ENCODE data around the gene DHX57.

DHX57 gene

GRCh38 chr2:38889045-38889444 is 13.3 kb upstream of the DHX57 start:
- H3K4me3 ChIP-seq (ENCODE audit: low read depth, low read length): no peak overlapping the region
- no peak for TF ChIP-seq CTCF (IDR thresholded peaks at IDR 0.05; ENCODE audit: borderline replicate concordance, insufficient read depth, low read depth, low read length)

- no peak overlapping the region for H3K4me3 ChIP-seq (ENCODE audit: low read depth, low read length)
- no peak for TF ChIP-seq CTCF (IDR thresholded peaks at IDR 0.05; ENCODE audit: borderline replicate concordance, insufficient read depth, low read depth, low read length)
Observed at GRCh38 chr2:38887902-38888554, 12.3 kb upstream of the DHX57 start.

GRCh38 chr2:38887347-38887746 is 11.6 kb upstream of the DHX57 start:
- no peak for TF ChIP-seq CTCF (IDR thresholded peaks at IDR 0.05; ENCODE audit: borderline replicate concordance, insufficient read depth, low read depth, low read length)

GRCh38 chr2:38886063-38886462 is 10.3 kb upstream of the DHX57 start:
- no peak for TF ChIP-seq CTCF (IDR thresholded peaks at IDR 0.05; ENCODE audit: borderline replicate concordance, insufficient read depth, low read depth, low read length)

More at GRCh38 chr2:38887347-38887746, 11.6 kb upstream of the DHX57 start:
- H3K4me3 ChIP-seq (ENCODE audit: low read depth, low read length): no peak overlapping the region

GRCh38 chr2:38876407-38876806 is 673 bp upstream of the DHX57 start:
- TF ChIP-seq CTCF (IDR thresholded peaks at IDR 0.05; ENCODE audit: borderline replicate concordance, insufficient read depth, low read depth, low read length): no peak
- peak overlapping the region; percentile 83 for H3K4me3 ChIP-seq (ENCODE audit: low read depth, low read length)

More at GRCh38 chr2:38886063-38886462, 10.3 kb upstream of the DHX57 start:
- H3K4me3 ChIP-seq (ENCODE audit: low read depth, low read length): no peak overlapping the region

- TF ChIP-seq CTCF (IDR thresholded peaks at IDR 0.05; ENCODE audit: borderline replicate concordance, insufficient read depth, low read depth, low read length): no peak
- peak overlapping the region; percentile 83 for H3K4me3 ChIP-seq (ENCODE audit: low read depth, low read length)
Observed at GRCh38 chr2:38875227-38875575, 533 bp downstream of the DHX57 start.

GRCh38 chr2:38873763-38874162 is 2.0 kb downstream of the DHX57 start:
- no peak for TF ChIP-seq CTCF (IDR thresholded peaks at IDR 0.05; ENCODE audit: borderline replicate concordance, insufficient read depth, low read depth, low read length)
- no peak overlapping the region for H3K4me3 ChIP-seq (ENCODE audit: low read depth, low read length)
